ENCODE data around the gene DPH7. TPM values are rescaled to one million over a fixed set of nuclear protein-coding genes. Genes with fewer than 3 reads are reported as not detected.
"Not testable (repeated sequence)": the region's sequence is repeated elsewhere in the genome, so short reads cannot be mapped to it uniquely, and the experiment has no call there.

Gene DPH7
- total RNA-seq, 1 donor from 2014 or later, result 30.8 TPM

DNA sequence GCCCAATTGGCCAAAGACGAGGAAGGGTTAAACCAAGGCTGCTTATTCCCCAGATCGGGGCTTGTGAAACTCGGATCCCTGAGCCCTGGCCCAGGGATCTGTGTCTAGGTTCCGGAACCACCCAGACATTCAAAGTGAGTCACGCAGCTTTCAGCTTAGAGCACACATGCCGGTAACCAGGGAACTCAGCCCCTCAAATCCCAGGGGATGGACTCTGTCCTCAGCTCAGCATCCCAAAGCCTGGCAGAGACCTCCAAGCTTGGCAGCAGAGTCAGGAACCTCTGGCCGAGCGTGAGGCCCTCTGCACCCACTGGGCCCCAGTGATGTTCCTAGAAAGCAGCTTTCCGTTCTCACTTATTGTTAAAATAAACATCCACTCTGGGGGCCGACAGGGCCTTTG is 33.6 kb downstream of the DPH7 start:
- no peak for DNase-seq

DNA sequence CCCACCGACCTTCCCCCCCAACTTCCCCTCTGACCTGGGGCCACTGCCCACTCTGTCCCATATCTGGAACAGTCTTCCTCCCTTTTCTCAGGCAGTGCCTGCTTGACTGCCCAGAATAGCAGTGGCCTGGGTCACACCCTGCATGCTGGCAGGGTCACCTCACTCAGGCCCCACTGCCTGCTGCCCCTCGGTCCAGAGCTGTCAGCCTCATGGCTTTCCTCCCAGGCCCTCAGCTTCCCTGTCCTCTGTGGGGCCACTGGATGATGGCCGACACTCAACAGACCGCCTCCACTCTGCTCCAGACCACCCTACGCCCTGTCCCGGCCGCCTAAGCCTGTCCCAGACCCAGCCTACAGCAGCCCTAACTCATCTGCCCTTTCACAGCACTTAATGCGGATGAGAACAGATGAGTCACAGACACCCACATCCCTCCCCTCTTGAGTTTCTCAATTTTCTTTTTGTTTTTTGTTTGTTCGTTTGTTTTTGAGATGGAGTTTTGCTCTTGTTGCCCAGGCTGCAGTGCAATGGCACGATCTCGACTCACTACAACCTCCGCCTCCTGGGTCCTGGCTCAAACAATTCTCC is 34.5 kb downstream of the DPH7 start:
- no peak for DNase-seq

DNA sequence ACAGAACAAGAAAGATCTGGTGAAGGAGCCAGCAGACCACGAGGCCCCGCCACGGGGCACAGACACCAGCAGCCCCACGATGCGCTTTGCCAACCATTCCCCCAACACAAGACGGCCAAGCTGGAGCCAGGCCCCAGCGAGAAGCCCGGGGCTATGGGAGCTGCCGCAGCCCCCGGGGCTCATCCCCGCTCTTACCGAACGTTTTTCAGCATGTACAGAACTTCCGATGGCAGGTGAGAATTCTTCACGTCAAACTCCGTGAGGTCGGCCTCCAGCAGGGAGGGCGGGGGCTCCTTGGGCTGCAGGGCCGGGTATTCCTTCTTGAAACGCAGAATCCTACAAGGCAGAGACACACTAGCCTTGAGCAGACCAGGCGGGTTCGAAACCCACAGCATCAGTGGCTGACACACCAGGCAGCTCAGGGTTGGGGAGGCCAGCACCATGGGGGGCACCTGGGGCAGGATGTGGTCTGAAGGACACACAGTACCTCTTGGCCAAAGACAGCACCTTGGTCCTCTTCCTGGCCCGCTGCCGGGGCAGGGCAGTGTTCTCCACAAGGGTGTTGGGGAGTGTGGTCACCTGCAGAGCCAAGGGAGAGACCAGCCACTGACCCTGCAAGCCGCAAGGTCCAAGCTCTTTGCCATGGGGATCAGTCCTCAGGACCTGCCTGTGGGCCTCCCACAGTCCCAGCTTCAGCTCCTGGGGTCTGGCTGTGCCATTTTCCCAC is 35.3 kb downstream of the DPH7 start:
- no peak for DNase-seq

DNA sequence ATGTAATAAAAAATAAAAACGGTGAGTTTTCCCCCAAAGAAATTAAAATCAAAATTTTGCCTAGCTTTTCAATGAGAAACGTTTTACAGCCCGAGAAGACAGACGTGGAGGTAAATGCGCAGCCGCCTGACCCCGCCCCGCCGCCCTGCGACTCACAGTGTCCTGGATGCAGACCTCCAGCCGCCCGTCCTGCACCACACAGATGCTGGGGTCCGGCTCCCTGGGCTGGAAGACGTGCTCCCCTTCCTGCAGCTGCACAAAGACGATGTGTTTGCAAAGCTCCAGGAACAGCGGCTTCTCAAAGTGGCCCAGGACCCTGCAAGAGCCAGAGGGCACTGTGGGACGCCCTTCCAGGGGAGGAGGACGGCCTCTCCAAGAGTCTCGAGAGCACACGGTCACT is 36.2 kb downstream of the DPH7 start:
- no peak for DNase-seq

DNA sequence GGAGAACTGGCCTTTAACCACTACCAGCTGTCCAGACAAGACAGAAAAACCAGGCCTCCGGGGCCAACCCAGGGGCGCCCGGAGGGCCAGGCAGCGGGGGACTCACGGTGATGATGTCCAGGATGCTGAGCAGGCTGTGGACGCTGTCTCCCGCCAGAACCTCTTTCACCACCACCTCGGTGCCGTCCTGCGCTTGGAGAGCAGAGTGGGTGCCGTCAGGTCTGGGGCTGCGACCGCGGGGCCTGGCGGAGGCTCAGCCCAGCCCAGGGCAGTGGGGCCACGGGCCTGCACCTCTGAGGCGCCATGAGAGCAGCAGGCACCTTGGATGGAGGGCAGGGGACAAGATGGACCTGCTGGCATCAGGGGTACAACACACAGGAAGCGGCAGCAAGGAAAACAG is 38.2 kb downstream of the DPH7 start:
- no peak for DNase-seq

DNA sequence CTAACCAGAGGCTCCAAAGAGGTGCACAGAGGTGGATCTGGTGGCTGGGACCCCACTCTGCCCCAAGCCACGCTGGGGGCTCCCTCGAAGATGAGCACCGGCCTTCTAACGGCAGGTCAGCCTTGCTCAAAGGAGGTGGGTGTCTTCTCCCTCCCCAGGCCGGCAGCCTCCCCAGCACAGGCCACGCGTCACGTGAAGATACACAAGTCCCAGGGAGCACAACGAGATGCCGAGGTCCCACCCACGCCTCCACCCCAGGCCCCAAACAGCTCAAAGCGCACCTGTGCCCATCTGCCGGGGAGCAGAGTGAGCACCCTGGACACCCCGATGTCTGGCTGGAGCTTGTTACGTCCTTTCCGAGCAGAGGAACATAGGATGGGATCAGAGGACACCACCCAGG is 40.7 kb downstream of the DPH7 start:
- DNase-seq, result no peak

DNA sequence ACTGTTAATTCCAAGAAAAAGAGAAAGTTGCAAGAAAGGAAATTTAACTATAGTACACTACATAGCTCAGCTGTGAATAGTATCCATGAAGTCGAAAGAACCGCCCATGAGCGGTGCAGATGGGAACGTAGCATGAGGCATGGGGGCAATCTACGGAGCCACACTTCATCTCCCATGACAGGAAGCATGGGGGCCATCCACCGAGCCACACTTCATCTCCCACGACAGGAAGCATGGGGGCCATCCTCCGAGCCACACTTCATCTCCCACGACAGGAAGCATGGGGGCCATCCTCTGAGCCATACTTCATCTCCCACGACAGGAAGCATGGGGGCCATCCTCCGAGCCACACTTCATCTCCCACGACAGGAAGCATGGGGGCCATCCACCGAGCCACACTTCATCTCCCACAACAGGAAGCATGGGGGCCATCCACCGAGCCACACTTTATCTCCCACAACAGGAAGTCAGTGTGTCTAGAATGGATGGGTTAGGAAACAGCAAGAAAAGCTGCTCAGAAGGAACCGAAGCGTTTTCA is 42.1 kb downstream of the DPH7 start:
- not testable (repeated sequence) for DNase-seq

DNA sequence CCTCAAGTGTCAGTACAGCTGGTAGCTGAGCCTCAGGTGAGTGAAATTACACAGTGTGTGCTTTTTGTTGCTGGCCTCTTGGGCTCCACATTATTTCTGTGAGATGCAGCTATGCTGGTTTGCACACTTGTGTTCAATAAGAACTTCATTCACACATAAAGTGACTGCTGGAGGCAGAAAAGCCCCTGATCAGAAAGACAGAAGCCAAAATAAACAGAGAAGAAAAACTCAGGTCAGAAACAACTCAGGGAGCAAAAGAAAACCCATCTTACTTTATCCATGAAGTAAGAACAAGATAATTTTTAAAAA is 43.7 kb downstream of the DPH7 start:
- no peak for DNase-seq

DNA sequence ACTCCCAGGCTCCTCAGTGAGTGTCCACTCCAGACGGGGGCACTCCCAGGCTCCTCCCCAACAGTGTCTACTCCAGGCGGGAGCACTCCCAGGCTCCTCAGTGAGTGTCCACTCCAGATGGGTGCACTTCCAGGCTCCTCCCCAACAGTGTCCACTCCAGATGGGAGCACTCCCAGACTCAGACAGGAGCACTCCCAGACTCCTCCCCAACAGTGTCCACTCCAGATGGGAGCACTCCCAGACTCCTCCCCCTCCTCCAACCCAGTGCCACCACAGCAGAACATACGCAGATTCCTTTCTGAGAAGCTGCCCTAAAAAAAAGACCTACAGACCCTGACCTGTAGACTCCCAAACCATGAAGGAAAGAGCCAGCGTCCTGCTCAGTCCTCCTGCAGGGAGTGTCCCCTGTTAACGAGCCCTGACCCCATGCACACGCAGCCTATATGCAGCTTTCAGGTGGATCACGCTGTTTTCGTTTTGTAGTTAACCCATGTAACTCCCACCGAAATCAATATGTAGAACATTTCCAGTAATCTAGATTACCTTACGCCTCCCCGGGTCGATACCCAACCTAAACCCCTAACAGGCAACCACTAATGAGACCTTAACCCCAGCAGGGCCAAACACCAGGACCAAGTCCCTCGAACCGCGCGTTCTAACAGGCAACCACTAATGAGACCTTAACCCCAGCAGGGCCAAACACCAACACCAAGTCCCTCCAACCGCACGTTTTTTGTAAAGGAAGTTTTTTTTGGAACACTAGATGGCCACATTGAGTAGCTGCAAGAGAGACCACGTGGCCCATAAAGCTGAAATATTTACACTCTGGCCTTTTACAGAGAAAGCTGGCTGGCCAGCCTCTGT is 44.2 kb downstream of the DPH7 start:
- peak; percentile 74 for DNase-seq

DNA sequence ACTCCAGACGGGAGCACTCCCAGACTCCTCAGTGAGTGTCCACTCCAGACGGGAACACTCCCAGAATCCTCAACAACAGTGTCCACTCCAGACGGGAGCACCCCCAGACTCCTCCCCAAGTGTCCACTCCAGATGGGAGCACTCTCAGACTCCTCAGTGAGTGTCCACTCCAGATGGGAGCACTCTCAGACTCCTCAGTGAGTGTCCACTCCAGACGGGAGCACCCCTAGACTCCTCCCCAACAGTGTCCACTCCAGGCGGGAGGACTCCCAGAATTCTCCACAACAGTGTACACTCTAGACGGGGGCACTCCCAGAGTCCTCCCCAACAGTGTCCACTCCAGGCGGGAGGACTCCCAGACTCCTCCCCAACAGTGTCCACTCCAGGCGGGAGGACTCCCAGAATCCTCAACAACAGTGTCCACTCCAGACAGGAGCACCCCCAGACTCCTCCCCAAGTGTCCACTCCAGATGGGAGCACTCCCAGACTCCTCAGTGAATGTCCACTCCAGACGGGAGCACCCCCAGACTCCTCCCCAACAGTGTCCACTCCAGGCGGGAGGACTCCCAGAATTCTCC is 45.7 kb downstream of the DPH7 start:
- not testable (repeated sequence) for DNase-seq

DNA sequence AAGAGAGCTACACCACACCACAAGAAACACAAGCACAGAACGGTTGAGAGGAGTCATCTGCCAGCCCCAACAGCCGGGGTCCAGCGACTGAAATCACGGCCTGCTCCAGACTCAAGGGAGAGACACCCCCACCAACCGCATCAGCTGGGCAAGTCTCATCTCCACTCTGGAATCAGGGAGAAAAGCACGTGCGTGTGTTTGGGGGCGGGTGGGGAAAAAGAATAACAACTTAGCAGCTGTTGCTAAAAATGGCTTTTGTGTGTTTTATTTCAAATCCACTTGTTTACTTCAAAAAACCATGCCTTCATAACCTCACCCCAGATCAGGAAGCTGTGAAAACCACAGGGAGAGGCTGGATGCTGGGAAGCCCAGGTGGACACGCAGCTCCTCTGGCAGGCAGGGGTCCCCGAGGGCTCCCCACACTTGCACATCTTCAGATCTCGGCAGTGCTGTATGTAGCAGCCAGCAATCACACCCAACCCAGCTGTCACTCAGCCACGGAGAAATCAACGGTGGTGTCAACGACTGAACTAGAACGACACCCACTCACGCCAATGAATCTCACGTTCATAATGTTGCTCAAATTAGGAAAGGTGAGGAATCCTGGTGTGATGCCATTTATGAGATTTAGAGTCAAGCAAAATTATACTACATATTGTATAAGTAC is 47.5 kb downstream of the DPH7 start:
- DNase-seq, result no peak

DNA sequence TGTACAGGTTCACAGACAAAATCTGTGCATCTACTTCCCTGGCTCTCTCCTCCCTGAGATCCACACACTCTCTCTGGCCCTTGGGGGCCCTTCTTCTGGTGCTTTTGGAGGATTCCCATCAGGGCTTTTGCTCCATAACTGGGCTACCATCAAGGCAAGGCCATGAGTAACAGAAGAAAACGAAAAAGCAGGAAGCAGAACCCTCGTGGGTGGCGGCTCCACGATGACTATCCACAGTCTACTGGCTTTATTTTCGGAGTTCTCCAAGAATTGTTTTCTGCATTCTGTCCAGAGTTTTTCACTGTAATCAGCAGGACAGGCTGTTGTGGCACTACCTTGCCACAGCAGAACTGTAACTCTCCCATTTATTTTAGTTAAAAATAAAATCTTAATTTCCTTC is 48.4 kb downstream of the DPH7 start:
- DNase-seq, result no peak

DNA sequence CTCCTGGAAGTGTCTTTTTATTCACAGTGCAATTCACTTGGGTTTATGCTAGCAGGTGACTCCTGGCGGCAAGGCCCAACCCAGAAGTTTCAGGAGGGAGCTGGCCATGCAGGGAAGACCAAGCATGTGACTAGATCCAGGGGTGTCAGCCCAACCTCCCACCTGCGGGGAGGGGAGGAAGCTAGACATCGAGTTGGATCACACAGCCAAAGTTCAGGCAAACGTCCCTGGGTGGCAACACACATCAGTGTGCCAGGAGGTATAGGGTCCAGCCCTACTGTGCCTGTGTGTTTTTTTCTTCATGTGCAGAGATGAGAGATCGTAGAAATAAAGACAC is 53.8 kb downstream of the DPH7 start:
- no peak for DNase-seq

DNA sequence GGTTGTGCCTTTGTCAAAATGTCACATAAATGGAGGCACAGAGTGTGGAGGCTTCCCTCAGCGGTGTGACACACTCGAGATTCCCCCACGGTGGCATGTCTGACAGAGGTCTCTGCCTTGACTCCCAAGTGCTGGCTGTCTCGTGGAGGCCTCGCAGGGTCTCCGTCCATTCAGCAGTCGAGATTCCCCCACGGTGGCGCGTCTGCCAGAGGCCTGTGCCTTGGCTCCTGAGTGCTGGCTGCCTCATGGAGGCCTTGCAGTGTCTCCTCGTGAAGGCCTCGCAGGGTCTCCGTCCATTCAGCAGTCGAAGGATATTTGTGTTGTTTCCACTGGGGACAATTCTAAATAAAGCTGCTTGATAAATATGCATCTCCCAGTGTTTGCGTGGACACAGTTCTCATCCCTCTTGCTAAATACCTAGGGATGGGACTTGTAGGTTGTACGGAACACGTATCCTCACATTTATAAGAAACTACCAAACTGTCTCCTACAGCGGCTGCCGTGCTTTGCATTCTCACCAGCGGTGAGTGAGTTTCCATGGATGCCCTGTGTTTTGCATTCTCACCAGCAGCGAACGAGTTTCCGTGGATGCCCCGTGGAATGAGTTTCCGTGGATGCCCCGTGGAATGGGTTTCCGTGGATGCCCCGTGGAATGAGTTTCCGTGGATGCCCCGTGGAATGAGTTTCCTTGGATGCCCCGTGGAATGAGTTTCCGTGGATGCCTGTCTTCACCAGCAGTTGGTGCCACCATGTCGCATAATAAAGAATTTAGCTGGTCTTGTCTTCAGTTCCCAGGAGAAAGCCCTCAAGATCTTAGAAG is 54.4 kb downstream of the DPH7 start:
- no peak for DNase-seq

DNA sequence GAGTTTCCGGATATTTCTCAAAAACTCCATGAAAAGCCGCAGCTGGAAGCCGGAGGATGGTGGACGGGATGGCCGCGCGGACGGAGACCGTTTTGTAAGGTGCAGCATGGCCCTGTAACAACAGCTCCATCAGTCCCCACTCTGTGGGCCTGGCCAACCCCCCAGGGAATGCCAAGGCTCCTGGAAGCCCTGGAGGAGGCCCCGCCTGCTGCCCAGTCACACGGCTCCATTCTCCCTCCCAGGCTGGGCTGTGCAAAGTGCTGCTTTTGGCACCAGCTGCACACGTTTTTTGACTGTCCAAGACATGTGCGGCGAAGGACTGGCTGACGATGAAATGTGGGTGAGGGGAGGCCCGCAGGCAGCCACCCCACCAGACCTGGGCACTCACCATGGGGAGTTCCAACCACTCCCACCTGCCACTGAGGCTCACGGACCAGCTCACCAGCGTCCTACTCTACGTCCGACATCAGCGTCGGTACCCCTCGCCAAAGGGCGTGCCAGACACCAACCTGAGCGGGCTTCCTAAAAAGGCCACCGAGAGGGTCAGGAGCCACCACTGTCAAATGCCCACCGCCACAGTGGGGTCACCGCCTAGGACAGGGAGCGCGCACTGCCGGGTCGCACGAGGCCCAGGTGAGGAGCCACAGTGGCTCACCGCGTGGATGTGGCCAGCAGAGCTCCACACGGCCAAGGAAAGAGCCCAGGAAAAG is 55.8 kb downstream of the DPH7 start:
- no peak for DNase-seq

DNA sequence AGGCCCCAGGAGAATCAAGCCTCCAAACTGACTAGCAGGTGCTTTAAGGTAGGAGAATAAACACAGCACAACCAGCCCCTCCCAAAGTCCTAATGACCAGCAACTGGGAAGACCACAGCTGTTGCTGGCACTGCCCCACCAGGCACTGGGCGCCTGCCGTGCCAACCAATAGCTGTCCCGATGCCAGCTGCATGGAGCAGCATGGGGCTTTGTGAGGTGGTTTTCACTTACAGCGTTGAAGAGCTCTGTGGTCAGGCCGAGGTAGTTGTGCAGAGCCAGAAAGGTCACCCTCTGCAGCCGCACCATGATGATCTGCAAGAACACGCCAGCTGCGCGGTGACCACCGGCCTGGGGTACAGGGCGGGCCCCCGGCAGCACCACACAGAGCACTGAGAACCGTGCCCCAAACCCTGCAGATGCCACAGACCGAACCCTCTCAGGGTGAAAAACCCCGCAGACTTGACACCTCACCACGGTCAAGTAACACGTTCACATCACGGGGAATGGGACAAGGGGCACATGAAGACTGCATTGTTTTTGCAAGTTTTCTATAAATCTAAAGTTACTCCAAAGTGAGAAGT is 57.2 kb downstream of the DPH7 start:
- DNase-seq, result no peak

DNA sequence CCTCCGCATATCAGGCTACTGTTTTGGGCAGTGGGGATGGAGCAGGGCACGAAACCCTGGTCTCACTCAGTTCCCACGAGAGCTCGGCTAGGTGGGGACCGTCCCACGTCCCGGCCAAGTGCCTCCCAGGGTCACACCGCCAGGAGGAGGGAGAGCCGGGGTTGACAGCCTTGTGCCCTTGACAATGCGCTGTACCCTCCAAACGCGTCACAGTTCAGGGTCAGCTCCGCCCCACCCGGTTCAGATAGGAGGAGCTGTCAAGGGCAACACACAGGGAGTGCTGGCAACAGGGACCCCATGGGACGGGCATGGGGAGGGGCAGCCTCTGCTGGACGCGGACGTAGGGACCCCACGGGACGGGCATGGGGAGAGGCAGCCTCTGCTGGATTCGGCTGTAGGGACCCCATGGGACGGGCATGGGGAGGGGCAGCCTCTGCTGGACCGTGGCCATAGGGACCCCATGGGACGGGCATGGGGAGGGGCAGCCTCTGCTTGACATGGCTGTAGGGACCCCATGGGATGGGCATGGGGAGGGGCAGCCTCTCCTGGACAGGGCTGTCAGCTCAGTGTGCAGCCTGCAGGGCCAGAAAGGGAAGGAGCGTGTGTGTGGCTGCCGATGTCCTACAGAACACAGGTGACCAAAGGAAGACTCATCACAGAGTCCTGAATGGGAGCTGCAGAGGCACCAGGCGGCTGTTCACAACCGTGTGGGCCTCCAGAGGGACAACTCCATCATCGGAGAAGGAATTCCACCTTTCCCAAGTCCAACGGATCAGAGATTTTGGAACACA is 57.9 kb downstream of the DPH7 start:
- DNase-seq, result no peak

DNA sequence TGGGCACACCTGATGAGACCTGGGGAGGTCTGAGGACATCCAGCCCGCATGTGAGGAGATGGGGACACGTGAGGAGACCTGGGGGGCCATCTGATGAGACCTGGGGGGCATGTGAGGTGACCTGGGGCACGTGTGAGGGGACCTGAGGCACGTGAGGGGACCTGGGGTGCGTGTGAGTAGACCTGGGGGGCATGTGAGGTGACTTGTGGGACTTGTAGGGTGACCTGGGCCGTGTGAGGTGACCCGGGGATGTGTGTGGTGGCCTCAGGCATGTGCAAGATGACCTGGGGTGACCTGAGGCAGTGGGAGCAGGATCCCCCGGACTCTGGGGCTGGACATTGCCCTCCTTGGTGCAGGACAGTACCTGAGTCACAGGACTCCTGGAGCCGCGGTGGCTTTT is 59.2 kb downstream of the DPH7 start:
- no peak for DNase-seq

DNA sequence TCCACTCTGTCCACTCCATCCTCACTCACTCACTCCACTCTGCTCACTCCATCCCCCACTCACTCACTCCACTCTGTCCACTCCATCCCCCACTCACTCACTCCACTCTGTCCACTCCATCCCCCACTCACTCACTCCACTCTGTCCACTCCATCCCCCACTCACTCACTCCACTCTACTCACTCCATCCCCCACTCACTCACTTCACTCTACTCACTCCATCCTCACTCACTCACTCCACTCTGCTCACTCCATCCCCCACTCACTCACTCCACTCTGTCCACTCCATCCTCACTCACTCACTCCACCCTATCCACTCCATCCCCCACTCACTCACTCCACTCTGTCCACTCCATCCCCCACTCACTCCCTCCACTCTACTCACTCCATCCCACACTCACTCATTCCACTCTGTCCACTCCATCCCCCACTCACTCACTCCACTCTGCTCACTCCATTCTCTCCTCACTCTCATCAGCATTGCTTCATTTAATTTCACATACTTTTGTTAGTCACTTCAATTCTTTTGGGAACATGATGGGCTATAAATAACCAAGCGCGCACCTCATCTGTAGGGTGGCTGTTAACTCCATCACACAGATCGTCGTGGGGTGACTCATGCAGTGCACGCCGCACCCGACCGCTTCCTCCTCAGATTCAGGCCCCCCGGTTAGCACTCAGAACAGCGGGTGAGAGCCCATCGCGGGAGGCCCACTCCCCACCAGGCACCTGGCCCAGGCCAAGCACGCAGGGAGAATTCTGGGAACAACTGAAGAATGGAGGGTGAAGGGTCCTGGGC is 59.9 kb downstream of the DPH7 start:
- DNase-seq, result not testable (repeated sequence)

Data from dermis blood vessel endothelial cell (primary cell).